Measurements from ENCODE around the gene GPR149.

- TF ChIP-seq NFIC (IDR thresholded peaks at IDR 0.05) = no peak
- TF ChIP-seq MAX (IDR thresholded peaks at IDR 0.05) = no peak
- no peak for TF ChIP-seq USF1 (IDR thresholded peaks at IDR 0.05)
- no peak for TF ChIP-seq TAF1 (IDR thresholded peaks at IDR 0.05; ENCODE audit: low read depth)
- TF ChIP-seq RAD21 (IDR thresholded peaks at IDR 0.05; ENCODE audit: low read depth) = no peak
- TF ChIP-seq YY1 (IDR thresholded peaks at IDR 0.05; ENCODE audit: low read depth) = no peak
- no peak for TF ChIP-seq CEBPB (IDR thresholded peaks at IDR 0.05)
- no peak for TF ChIP-seq EP300 (IDR thresholded peaks at IDR 0.05; ENCODE audit: borderline replicate concordance)
- TF ChIP-seq TCF12 (IDR thresholded peaks at IDR 0.05; ENCODE audit: low read depth) = no peak
Observed at GRCh38 chr3:154304116-154304786, 125.7 kb downstream of the GPR149 start.
